C4-2B (cell line): ENCODE results near the gene EFHD2.

ENCODE experiments used
- CTCF ChIP-seq: fragments of 450-650 bp; conservative IDR thresholded peaks from 2 replicates; pipeline ENCODE4 v1.5.1; 2017; ENCODE audit warnings: mild to moderate bottlenecking
- ZFX ChIP-seq: fragments of 450-650 bp; IDR thresholded peaks from 2 replicates; pipeline ENCODE4 v1.6.1; 2017

GRCh38 chr1:15425958-15426357, 16.3 kb downstream of the EFHD2 start:
- TF ChIP-seq CTCF (no peak), ZFX (no peak)
